Activated CD4-positive, alpha-beta memory T cell treated with anti-CD3 and anti-CD28 coated beads for 36 hours (primary cell): ENCODE data around the gene DIO1. TPM values are rescaled to one million over a fixed set of nuclear protein-coding genes. Genes with fewer than 3 reads are reported as not detected.
A peak's percentile ranks its signal among the peaks of the same experiment; 100 is the strongest.

Source experiments
- CTCF ChIA-PET: fragments of 350-600 bp; sonication (Branson Sonifier 250); formaldehyde crosslinking; loops from one replicate; lab custom pipeline; 2021; ENCODE audit warnings: antibody characterized with exemption, inconsistent platforms; lab: Charles Lee
- POLR2A ChIA-PET: fragments of 350-600 bp; sonication (Branson Sonifier 250); formaldehyde crosslinking; loops from one replicate; lab custom pipeline; 2021; ENCODE audit warnings: antibody characterized with exemption; lab: Charles Lee
- DNase-seq: peaks from one replicate; pipeline ENCODE4 v3.0.0-alpha.2; 2020
- H3K27ac Mint-ChIP-seq: one replicate; pipeline ENCODE4 v1.8.0; 2021; ENCODE audit warnings: mixed read lengths
- H3K27me3 Mint-ChIP-seq: one replicate; pipeline ENCODE4 v1.8.0; 2021; ENCODE audit warnings: mixed read lengths
- H3K36me3 Mint-ChIP-seq: one replicate; pipeline ENCODE4 v1.8.0; 2021; ENCODE audit warnings: mixed read lengths
- H3K4me1 Mint-ChIP-seq: one replicate; pipeline ENCODE4 v1.8.0; 2021; ENCODE audit warnings: low read depth, mixed read lengths
- H3K4me3 Mint-ChIP-seq: one replicate; pipeline ENCODE4 v1.8.0; 2021; ENCODE audit warnings: mild to moderate bottlenecking, mixed read lengths
- H3K9me3 Mint-ChIP-seq: one replicate; pipeline ENCODE4 v1.8.0; 2021; ENCODE audit warnings: mixed read lengths
- intact Hi-C: fragments of 100-400 bp; cut with micrococcal nuclease; formaldehyde crosslinking; loops from one replicate; pipeline ENCODE4 v1.15.1; 2023
- total RNA-seq, 2 experiments: library from RNA; stranded (reverse); gene quantifications; one replicate each; pipeline ENCODE4 v1.2.3, GENCODE V29; 2021

DIO1 gene
- total RNA-seq, 2 experiments from 2014 or later = not detected

DNA sequence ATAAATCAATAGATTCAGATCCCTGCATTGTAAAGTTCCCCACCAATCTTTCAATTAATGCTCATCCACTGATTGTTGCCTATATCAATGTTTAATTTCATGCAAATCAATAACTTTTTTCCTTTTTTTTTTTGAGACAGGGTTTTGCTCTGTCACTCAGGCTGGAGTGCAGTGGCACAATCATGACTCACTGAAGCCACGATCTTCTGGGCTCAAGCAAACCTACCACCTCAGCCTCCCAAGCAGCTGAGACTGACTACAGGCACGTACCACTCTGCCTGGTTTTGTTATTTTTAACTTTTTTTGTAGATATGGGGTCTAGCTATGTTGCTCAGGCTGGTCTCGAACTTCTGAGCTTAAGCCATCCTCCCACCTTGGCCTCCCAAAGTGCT, 25.7 kb downstream of the DIO1 start:
- Mint-ChIP-seq H3K36me3 (peaks cover 18% of the 10 kb centered on the region), H3K4me3 (no peak overlapping the region), H3K9me3 (no peaks in the 10 kb centered on the region), H3K27ac (peak overlapping the region; percentile 73), H3K27me3 (no peaks in the 10 kb centered on the region), H3K4me1 (peaks cover 32% of the 10 kb centered on the region)
- peak; percentile 41 for DNase-seq
- CTCF ChIA-PET = interaction anchor here (1.4 kb wide), 1 partner anchor 40 kb away, joined by 4 read pairs; no protein-coding TSS in a partner anchor
- intact Hi-C loops = loop anchor here (1.0 to 2.0 kb wide), 2 partner anchors 23 to 29 kb away; no protein-coding TSS in a partner anchor
- POLR2A ChIA-PET = no interaction called here

DNA sequence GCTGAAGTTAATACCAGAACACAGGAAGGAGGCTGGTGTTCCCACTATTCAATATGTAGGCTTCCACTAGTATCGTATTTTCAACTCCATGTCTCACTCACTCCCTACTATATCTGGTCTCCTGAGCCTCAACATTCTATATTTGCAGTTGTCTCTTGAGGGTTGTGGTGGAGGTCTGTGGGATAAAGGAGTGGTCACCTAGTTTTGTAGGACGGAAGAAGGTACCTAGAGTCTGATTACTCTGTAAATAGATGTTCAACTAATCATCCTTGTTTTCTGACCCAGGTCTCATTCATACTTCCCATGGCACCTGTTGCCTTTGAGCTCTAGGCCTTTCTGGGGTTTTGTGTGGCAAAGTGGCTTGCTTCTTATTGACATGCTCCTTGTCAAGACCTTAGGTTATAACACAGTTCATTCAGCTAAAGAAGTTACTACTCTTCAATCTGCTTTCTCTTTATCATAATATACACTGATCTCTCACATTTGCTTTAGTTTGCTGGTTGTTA, 33.4 kb downstream of the DIO1 start:
- no peak overlapping the region for H3K27ac Mint-ChIP-seq
- peaks cover 12% of the 10 kb centered on the region for H3K36me3 Mint-ChIP-seq
- H3K4me3 Mint-ChIP-seq = no peak overlapping the region
- H3K27me3 Mint-ChIP-seq = no peaks in the 10 kb centered on the region
- intact Hi-C loops = no loop called here
- ChIA-PET CTCF (interaction anchor here (2.1 kb wide), 1 partner anchor 32 kb away, joined by 6 read pairs; no protein-coding TSS in a partner anchor), POLR2A (no interaction called here)
- peaks cover 3% of the 10 kb centered on the region for H3K9me3 Mint-ChIP-seq
- no peak for DNase-seq
- H3K4me1 Mint-ChIP-seq = peaks cover 4% of the 10 kb centered on the region

DNA sequence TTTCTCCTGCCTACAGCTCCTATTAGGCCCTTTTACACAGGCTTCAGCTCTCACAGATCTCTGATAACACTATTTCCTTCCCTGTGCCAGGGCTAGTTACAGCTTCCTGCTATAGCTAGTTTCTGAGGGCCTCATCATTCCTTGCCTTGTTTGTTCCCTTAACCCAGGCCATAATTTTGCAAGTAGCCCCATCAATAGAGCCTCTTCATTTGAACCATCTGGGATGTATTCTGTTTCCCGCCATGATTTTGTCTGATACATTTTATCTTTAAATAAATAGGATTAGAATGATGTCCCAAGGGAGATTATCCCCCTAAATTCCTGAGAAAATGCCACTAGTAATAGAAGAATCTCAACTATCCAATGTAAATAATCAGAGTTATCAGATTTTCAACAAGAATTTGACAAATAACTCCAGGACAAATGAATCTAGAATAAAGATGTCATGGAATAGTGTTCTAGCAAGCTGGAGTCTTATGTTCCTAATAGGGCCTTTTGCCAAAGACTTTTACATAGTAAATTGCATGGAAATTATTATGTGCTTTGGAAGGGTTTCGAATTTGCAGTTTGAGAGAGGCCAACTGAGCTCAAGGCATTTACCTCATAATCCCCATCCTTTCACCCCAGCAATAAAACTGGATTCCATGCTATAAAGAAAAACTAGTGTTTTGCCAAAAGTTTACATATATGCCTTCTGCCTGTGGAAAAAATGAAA, 35.4 kb downstream of the DIO1 start:
- Mint-ChIP-seq H3K36me3 (peaks cover 12% of the 10 kb centered on the region), H3K9me3 (peaks cover 5% of the 10 kb centered on the region), H3K4me1 (peaks cover 1% of the 10 kb centered on the region), H3K27ac (no peak overlapping the region), H3K27me3 (no peaks in the 10 kb centered on the region), H3K4me3 (no peak overlapping the region)
- intact Hi-C loops = no loop called here
- DNase-seq = no peak
- ChIA-PET POLR2A (no interaction called here), CTCF (interaction anchor here (2.1 kb wide), 1 partner anchor 30 kb away, joined by 6 read pairs; no protein-coding TSS in a partner anchor)

DNA sequence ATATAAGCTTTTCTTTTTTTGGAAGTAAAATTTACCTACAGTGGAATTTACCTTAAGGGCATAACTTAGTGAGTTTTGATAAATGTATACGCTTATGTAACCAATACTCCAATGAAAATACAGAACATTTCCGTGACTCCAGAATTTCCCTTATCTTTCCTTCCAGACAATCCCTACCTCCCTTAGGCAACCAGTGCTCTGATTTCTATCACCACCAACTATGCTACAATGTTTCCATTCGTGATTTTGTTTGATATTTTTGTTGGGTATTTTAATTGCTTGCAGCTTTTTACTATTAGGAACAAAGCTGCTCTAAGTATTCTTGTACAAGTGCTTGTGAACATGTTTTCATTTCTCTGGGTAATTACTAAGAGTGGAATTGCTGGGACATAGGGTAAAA, 36.9 kb downstream of the DIO1 start:
- CTCF ChIA-PET = interaction anchor here (0.7 kb wide), 1 partner anchor 51 kb away, joined by 3 read pairs; no protein-coding TSS in a partner anchor
- Mint-ChIP-seq H3K9me3 (peaks cover 10% of the 10 kb centered on the region), H3K27me3 (no peaks in the 10 kb centered on the region), H3K36me3 (peaks cover 21% of the 10 kb centered on the region), H3K27ac (no peak overlapping the region), H3K4me1 (no peaks in the 10 kb centered on the region), H3K4me3 (no peak overlapping the region)
- DNase-seq = no peak
- intact Hi-C loops = no loop called here
- POLR2A ChIA-PET = no interaction called here

DNA sequence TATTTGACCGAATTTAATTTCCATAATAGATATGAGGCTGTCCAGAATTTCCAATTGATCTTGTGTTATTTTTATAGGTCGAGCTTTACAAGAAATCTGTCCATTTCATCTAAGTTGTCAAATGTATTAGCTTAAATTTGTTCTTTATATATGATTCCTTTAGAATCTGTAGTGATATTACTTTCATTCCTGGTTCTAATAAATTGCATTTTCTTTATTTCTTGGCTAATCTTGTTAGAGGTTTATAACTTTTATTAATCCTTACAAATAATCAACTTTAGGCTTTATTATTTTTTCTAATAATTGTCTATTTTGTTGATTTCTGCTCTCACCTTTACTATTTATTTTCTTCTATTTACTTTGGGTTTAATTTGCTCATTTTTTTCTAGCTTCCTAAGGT, 37.5 kb downstream of the DIO1 start:
- ChIA-PET CTCF (interaction anchor here (0.6 kb wide), 1 partner anchor 330 kb away, joined by 3 read pairs; no protein-coding TSS in a partner anchor), POLR2A (no interaction called here)
- H3K4me3 Mint-ChIP-seq = no peak overlapping the region
- no peaks in the 10 kb centered on the region for H3K4me1 Mint-ChIP-seq
- intact Hi-C loops = no loop called here
- H3K27me3 Mint-ChIP-seq = no peaks in the 10 kb centered on the region
- peaks cover 10% of the 10 kb centered on the region for H3K9me3 Mint-ChIP-seq
- no peak overlapping the region for H3K27ac Mint-ChIP-seq
- no peak for DNase-seq
- H3K36me3 Mint-ChIP-seq = peaks cover 20% of the 10 kb centered on the region

DNA sequence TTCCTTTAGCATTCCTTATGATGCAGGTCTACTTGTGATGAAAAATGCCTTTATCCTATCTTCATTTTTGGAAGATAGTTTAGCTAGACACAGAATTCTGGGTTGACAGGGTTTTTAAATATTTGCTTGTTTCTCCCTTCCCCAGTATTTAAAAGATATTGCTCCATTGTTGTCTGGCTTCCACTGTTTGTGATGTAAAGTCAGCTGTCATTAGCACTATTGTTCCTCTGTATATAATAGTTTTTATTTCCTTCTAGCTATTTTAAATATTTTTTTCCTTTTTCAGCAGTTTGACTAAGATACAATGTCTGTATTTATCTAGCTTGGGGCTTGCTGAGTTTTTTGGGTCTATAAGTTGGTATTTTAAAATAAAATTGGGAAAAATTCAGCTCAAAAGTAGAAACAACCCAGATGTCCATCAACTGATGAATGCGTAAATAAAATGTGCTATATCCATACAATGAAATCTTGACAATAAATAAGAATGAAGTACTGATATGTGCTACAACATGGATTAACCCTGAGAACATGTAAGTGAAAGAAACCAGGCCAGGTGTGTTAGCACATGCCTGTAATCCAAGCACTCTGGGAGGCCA, 40.3 kb downstream of the DIO1 start:
- intact Hi-C loops = no loop called here
- CTCF ChIA-PET = no interaction called here
- no peak for DNase-seq
- POLR2A ChIA-PET = no interaction called here
- Mint-ChIP-seq H3K27ac (no peak overlapping the region), H3K27me3 (no peaks in the 10 kb centered on the region), H3K4me3 (no peak overlapping the region), H3K36me3 (peaks cover 26% of the 10 kb centered on the region), H3K9me3 (peaks cover 10% of the 10 kb centered on the region), H3K4me1 (peaks cover 6% of the 10 kb centered on the region)

DNA sequence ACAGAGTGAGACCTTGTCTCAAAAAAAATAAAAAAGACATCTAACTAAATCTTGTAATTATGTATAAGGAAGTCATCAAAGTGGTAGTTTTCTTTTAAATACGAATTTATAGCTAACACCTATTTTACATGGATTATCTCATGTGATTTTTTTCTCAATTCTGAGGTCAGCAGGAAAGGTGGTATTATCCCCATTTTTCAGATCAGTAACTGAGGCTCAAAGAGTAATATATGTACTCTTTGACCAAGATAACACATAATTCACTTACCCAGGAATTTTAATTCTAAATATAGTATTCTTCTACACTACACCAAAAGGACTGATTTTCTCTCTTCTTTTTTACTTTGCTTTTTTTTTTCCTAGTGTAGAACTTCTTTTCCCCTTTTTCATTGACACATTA, 42.4 kb downstream of the DIO1 start:
- Mint-ChIP-seq H3K9me3 (peaks cover 10% of the 10 kb centered on the region), H3K4me1 (peaks cover 10% of the 10 kb centered on the region), H3K27ac (no peak overlapping the region), H3K27me3 (no peaks in the 10 kb centered on the region), H3K36me3 (peaks cover 28% of the 10 kb centered on the region), H3K4me3 (no peak overlapping the region)
- intact Hi-C loops = no loop called here
- POLR2A ChIA-PET = interaction anchor here (0.6 kb wide), 1 partner anchor 65 kb away, joined by 3 read pairs; no protein-coding TSS in a partner anchor
- CTCF ChIA-PET = interaction anchor here (0.7 kb wide), 1 partner anchor 87 kb away, joined by 3 read pairs; no protein-coding TSS in a partner anchor
- DNase-seq = no peak

DNA sequence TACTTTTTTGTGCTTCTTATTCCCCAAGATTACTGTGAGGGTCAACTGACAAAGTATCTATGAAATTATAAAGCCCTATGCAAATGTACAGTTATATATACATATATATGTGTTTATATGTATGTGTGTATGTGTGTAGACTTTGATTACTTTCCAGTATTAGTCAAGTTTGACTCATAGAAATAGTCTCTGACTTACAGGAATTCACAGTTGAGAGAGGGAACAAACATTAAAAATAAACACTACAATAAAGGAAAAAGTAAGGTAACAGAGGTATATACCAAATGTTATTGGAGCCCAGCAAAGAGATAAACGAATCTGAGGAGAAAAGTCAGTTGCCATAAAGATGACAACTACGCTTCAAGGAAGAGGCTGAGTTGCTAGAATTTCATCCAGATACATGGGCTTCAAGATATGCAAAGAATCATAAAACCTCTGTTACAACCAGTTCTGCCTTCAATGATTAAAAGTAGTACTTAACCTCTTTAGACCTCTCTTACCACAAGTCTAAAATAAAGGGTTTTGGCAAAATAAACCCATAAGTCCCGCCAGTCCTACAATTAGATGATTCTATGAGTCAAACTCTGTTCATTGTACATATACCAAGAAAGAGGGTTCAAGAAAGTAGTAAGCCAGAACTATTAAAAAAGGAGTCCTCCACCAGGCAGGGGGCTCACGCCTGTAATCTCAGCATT, 44.3 kb downstream of the DIO1 start:
- H3K9me3 Mint-ChIP-seq = peaks cover 6% of the 10 kb centered on the region
- H3K27me3 Mint-ChIP-seq = no peaks in the 10 kb centered on the region
- POLR2A ChIA-PET = interaction anchor here (0.6 kb wide), 1 partner anchor 447 kb away, joined by 3 read pairs; no protein-coding TSS in a partner anchor
- CTCF ChIA-PET = interaction anchor here (0.7 kb wide), 1 partner anchor 71 kb away, joined by 4 read pairs; no protein-coding TSS in a partner anchor
- intact Hi-C loops = no loop called here
- DNase-seq = no peak
- peak overlapping the region; percentile 57 for H3K27ac Mint-ChIP-seq
- peaks cover 21% of the 10 kb centered on the region for H3K4me1 Mint-ChIP-seq
- H3K36me3 Mint-ChIP-seq = peaks cover 25% of the 10 kb centered on the region
- no peak overlapping the region for H3K4me3 Mint-ChIP-seq

DNA sequence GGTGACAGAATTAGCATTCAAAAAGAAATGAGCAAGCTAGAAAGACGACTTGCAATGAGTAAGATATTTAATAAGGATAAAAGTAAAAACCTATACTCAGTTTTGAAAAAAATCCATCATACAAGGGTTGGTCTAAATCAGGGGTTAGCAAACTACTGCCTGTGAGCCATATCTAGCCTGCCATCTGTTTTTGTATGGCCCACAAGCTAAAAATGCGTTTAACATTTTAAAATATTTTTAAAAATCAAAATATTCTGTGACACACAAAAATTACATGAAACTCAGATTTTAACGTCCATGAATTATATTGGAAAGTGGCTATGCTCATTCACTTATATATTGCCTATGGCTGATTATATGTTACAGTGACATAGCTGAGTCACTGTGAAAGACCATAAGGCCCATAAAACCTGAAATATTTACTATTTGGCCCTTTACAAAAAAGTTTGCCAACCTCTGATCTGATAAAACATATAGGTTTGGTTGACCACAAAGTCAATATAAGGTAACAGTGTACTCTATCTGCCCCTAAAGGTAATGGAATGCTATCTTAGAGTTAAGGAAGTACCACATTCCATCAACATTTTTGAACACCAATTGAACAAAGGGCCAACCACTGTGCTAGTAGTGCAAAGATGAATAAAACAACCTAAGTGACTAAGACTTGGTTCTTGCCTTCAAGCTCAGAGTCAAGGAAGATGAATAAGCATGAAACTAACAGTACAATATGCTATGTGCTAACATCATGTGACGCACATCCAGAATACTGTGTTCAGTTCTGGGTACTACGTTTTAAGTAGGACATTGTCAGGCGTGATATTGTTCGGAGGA, 48.4 kb downstream of the DIO1 start:
- no peak overlapping the region for H3K4me3 Mint-ChIP-seq
- H3K36me3 Mint-ChIP-seq = peaks cover 20% of the 10 kb centered on the region
- no peaks in the 10 kb centered on the region for H3K27me3 Mint-ChIP-seq
- POLR2A ChIA-PET = interaction anchor here (0.6 kb wide), 1 partner anchor 21 kb away, joined by 3 read pairs; no protein-coding TSS in a partner anchor
- H3K4me1 Mint-ChIP-seq = peaks cover 44% of the 10 kb centered on the region
- CTCF ChIA-PET = interaction anchor here (1.0 to 1.6 kb wide), 4 partner anchors 17 to 82 kb away, joined by 4 to 14 read pairs (median 8); no protein-coding TSS in a partner anchor
- DNase-seq = no peak
- peak overlapping the region; percentile 40 for H3K27ac Mint-ChIP-seq
- H3K9me3 Mint-ChIP-seq = no peaks in the 10 kb centered on the region
- intact Hi-C loops = loop anchor here (2.0 kb wide), 1 partner anchor 24 kb away; no protein-coding TSS in a partner anchor

DNA sequence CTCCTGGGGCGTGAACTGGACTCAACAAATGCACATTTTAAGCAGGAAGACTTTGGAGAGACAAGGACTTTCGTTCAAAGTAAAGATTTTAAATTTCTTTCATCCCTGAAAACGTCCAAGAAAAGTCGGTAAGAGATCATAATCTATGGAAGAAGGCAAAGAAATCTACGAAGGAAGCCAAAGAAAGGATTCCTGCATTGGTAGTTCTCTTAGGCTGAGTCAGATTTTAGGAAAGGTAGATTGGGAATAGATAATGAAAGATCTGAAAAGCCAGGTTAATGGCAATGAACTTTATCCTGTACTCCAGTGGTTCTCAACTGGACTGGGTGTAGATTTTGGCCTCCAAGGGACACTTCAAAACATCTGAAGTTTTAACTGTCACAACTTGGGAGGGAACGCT, 49.1 kb downstream of the DIO1 start:
- POLR2A ChIA-PET = interaction anchor here (0.6 kb wide), 1 partner anchor 107 kb away, joined by 3 read pairs; no protein-coding TSS in a partner anchor
- CTCF ChIA-PET = interaction anchor here (1.0 to 1.6 kb wide), 3 partner anchors 65 to 83 kb away, joined by 4 to 14 read pairs (median 10); no protein-coding TSS in a partner anchor
- peak overlapping the region; percentile 40 for H3K27ac Mint-ChIP-seq
- peaks cover 51% of the 10 kb centered on the region for H3K4me1 Mint-ChIP-seq
- H3K36me3 Mint-ChIP-seq = peaks cover 20% of the 10 kb centered on the region
- intact Hi-C loops = loop anchor here (2.0 kb wide), 1 partner anchor 24 kb away; no protein-coding TSS in a partner anchor
- H3K9me3 Mint-ChIP-seq = no peaks in the 10 kb centered on the region
- H3K4me3 Mint-ChIP-seq = no peak overlapping the region
- no peaks in the 10 kb centered on the region for H3K27me3 Mint-ChIP-seq
- DNase-seq = no peak
